ENCODE data around the gene USP24. TPM values are rescaled to one million over a fixed set of nuclear protein-coding genes. Genes with fewer than 3 reads are reported as not detected.
A peak's percentile ranks its signal among the peaks of the same experiment; 100 is the strongest.

USP24 gene
- total and polyA plus RNA-seq, 10 of the 15 experiments (the other 5 are each of a cell fraction or from before 2014, with no cell fraction given), result 4.6 to 36.5 (median 25.3) TPM

DNA sequence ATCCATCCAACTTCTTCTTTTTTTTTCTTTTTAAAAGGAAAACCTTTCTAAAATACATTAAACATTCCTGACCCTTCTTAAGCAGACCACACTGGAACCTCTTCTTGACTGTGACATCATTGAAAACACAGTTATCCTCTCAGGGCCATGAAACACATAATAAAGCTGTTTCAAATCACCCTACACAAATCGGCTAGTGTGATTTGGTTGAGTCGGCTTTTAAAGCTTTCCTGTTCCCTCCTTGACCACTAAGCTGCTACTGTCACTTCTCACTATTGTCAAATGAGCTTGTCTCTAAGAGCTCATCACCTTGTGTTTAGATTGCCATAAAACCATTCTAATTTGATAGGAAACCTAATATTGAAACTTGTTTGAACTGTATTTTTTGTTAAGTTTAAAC, 5.9 kb downstream of the USP24 start:
- POLR2A ChIA-PET, result interaction anchor here (0.6 to 1.8 kb wide), 5 partner anchors 14 to 1375 kb away, joined by 3 to 7 read pairs (median 4); no protein-coding TSS in a partner anchor
- Histone ChIP-seq H3K27ac (ENCODE audit: control insufficient read depth, insufficient read depth) (0 out of 2 replicates have a peak overlapping the region, but pooled peaks have one; percentile 22), H3K9ac (ENCODE audit: control insufficient read depth, insufficient read depth, low read length) (no peak overlapping the region), H3K9me3 (replicated peaks; ENCODE audit: control insufficient read depth, insufficient read depth, low read length) (no peaks in the 10 kb centered on the region), H3K79me2 (ENCODE audit: control insufficient read depth, insufficient read depth, low read length) (peaks cover 93% of the 10 kb centered on the region), H2AFZ (ENCODE audit: control insufficient read depth, low read depth, low read length) (no peak overlapping the region), H3K27me3 (replicated peaks in 1 of 2; ENCODE audit: control insufficient read depth in 2 of 2, insufficient read depth in 2 of 2, low read length in 1 of 2) (no peaks in the 10 kb centered on the region), H3K4me1 (ENCODE audit: control insufficient read depth, insufficient read depth, low read length) (peaks cover 31% of the 10 kb centered on the region), H3K4me3 (peak overlapping the region; percentile 20), H4K20me1 (ENCODE audit: control insufficient read depth, insufficient read depth) (no peaks in the 10 kb centered on the region), H3K36me3 (ENCODE audit: control insufficient read depth in 2 of 2, insufficient read depth in 2 of 2, low read length in 1 of 2) (no peaks in the 10 kb centered on the region), H3K4me2 (ENCODE audit: control insufficient read depth, insufficient read depth) (peak overlapping the region; percentile 62)
- CTCF ChIA-PET, result interaction anchor here (0.5 to 3.3 kb wide), 14 partner anchors 9 to 870 kb away, joined by 3 to 12 read pairs (median 4); no protein-coding TSS in a partner anchor
- WGBS (ENCODE audit: insufficient coverage, insufficient replicate concordance, low lambda C conversion rate, missing lambda C conversion rate), result 42% methylated on average over 2 of the region's 2 CpGs
- intact Hi-C loops (cut with micrococcal nuclease; ENCODE audit: unreplicated experiment) (no loop called here), in situ Hi-C loops (cut with MboI) (no loop called here)
- SMC1A ChIA-PET (ENCODE audit: uncharacterized antibody, unreplicated experiment), result interaction anchor here (0.7 to 3.5 kb wide), 16 partner anchors 9 to 1316 kb away, joined by 3 to 20 read pairs (median 4); no protein-coding TSS in a partner anchor
- no TSS peak for BruUV-seq (replicated peaks)
- DNase-seq (ENCODE audit: low read depth, low spot score), result no peak
- peak; percentile 51 for ATAC-seq
- FAIRE-seq, result no peak
- TF ChIP-seq RUNX3 (IDR thresholded peaks at IDR 0.05; ENCODE audit: low read length), result peak; percentile 42; the same call in 1 of the 2 replicates
- TF ChIP-seq, protein P1, sequence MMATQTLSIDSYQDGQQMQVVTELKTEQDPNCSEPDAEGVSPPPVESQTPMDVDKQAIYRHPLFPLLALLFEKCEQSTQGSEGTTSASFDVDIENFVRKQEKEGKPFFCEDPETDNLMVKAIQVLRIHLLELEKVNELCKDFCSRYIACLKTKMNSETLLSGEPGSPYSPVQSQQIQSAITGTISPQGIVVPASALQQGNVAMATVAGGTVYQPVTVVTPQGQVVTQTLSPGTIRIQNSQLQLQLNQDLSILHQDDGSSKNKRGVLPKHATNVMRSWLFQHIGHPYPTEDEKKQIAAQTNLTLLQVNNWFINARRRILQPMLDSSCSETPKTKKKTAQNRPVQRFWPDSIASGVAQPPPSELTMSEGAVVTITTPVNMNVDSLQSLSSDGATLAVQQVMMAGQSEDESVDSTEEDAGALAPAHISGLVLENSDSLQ (IDR thresholded peaks at IDR 0.05), result peak; percentile 29; the same call in 1 of the 2 replicates
- TF ChIP-seq RFX5 (IDR thresholded peaks at IDR 0.05; ENCODE audit: low read depth, low read length), result no peak
- TF ChIP-seq ATF7 (IDR thresholded peaks at IDR 0.05; ENCODE audit: low read depth), result peak; percentile 58
- TF ChIP-seq MTA2 (IDR thresholded peaks at IDR 0.05; ENCODE audit: low read depth), result no peak
- RAD21 ChIA-PET (ENCODE audit: unreplicated experiment), result interaction anchor here (0.7 to 3.2 kb wide), 9 partner anchors 9 to 69 kb away, joined by 3 to 12 read pairs (median 4); no protein-coding TSS in a partner anchor

- POLR2A ChIA-PET, result interaction anchor here (3.2 kb wide), 1 partner anchor 9 kb away, joined by 16 read pairs; the partner anchor contains the start of gene USP24
- CTCF ChIA-PET, result interaction anchor here (0.6 to 3.0 kb wide), 4 partner anchors 11 to 1379 kb away, joined by 3 to 13 read pairs (median 4); no protein-coding TSS in a partner anchor
- TF ChIP-seq POLR2AphosphoS5 (IDR thresholded peaks at IDR 0.05; ENCODE audit: low read length), result no peak
- TF ChIP-seq ZSCAN29 (IDR thresholded peaks at IDR 0.05), result no peak
- no peak for TF ChIP-seq SPI1 (IDR thresholded peaks at IDR 0.05; ENCODE audit: borderline replicate concordance, insufficient read depth, low read depth, low read length)
- TF ChIP-seq MTA3 (IDR thresholded peaks at IDR 0.05; ENCODE audit: borderline replicate concordance, low read length), result no peak
- TF ChIP-seq SUPT20H (IDR thresholded peaks at IDR 0.05; ENCODE audit: borderline replicate concordance, control insufficient read depth, low read depth, low read length), result no peak
- no peak for TF ChIP-seq FOXM1 (IDR thresholded peaks at IDR 0.05; ENCODE audit: low read depth, low read length)
- TF ChIP-seq ZNF24 (IDR thresholded peaks at IDR 0.05), result no peak
- TF ChIP-seq, protein P2, sequence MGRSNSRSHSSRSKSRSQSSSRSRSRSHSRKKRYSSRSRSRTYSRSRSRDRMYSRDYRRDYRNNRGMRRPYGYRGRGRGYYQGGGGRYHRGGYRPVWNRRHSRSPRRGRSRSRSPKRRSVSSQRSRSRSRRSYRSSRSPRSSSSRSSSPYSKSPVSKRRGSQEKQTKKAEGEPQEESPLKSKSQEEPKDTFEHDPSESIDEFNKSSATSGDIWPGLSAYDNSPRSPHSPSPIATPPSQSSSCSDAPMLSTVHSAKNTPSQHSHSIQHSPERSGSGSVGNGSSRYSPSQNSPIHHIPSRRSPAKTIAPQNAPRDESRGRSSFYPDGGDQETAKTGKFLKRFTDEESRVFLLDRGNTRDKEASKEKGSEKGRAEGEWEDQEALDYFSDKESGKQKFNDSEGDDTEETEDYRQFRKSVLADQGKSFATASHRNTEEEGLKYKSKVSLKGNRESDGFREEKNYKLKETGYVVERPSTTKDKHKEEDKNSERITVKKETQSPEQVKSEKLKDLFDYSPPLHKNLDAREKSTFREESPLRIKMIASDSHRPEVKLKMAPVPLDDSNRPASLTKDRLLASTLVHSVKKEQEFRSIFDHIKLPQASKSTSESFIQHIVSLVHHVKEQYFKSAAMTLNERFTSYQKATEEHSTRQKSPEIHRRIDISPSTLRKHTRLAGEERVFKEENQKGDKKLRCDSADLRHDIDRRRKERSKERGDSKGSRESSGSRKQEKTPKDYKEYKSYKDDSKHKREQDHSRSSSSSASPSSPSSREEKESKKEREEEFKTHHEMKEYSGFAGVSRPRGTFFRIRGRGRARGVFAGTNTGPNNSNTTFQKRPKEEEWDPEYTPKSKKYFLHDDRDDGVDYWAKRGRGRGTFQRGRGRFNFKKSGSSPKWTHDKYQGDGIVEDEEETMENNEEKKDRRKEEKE (IDR thresholded peaks at IDR 0.05), result no peak
- TF ChIP-seq HDGF (IDR thresholded peaks at IDR 0.05), result no peak
- TF ChIP-seq ZBED1 (IDR thresholded peaks at IDR 0.05; ENCODE audit: borderline replicate concordance), result no peak
These were observed 9.0 kb downstream of the USP24 start for GRCh38 chr1:55206210-55206609.

More at GRCh38 chr1:55206210-55206609, 9.0 kb downstream of the USP24 start:
- Histone ChIP-seq H3K4me2 (ENCODE audit: control insufficient read depth, insufficient read depth) (no peak overlapping the region), H3K27ac (ENCODE audit: control insufficient read depth, insufficient read depth) (no peak overlapping the region), H3K27me3 (replicated peaks in 1 of 2; ENCODE audit: control insufficient read depth in 2 of 2, insufficient read depth in 2 of 2, low read length in 1 of 2) (no peaks in the 10 kb centered on the region), H3K9me3 (replicated peaks; ENCODE audit: control insufficient read depth, insufficient read depth, low read length) (no peaks in the 10 kb centered on the region), H3K4me1 (ENCODE audit: control insufficient read depth, insufficient read depth, low read length) (peaks cover 28% of the 10 kb centered on the region), H3K79me2 (ENCODE audit: control insufficient read depth, insufficient read depth, low read length) (peaks cover 79% of the 10 kb centered on the region), H3K36me3 (ENCODE audit: control insufficient read depth in 2 of 2, insufficient read depth in 2 of 2, low read length in 1 of 2) (peaks cover 0 to 7% of the 10 kb centered on the region in 2 experiments; a peak in 2 of 4 replicates), H2AFZ (ENCODE audit: control insufficient read depth, low read depth, low read length) (no peak overlapping the region), H4K20me1 (ENCODE audit: control insufficient read depth, insufficient read depth) (no peaks in the 10 kb centered on the region), H3K4me3 (no peak overlapping the region), H3K9ac (ENCODE audit: control insufficient read depth, insufficient read depth, low read length) (no peak overlapping the region)
- intact Hi-C loops (cut with micrococcal nuclease; ENCODE audit: unreplicated experiment) (no loop called here), in situ Hi-C loops (cut with MboI) (no loop called here)
- SMC1A ChIA-PET (ENCODE audit: uncharacterized antibody, unreplicated experiment), result interaction anchor here (0.9 to 1.5 kb wide), 7 partner anchors 14 to 82 kb away, joined by 3 to 8 read pairs (median 3); no protein-coding TSS in a partner anchor
- no peak for ATAC-seq
- BruUV-seq (replicated peaks), result TSS peak; percentile 5
- 95% methylated on average over 2 of the region's 2 CpGs for WGBS (ENCODE audit: insufficient coverage, insufficient replicate concordance, low lambda C conversion rate, missing lambda C conversion rate)
- no peak for DNase-seq (ENCODE audit: low read depth, low spot score)
- no peak for FAIRE-seq
- RAD21 ChIA-PET (ENCODE audit: unreplicated experiment), result interaction anchor here (2.0 kb wide), 1 partner anchor 72 kb away, joined by 7 read pairs; no protein-coding TSS in a partner anchor

All from GM12878 (cell line).